HEK293 (cell line): ENCODE results near the gene STING1.

Experiments
- CTCF ChIA-PET: fragments of 350-600 bp; formaldehyde crosslinking; extraction: SDS; loops from one replicate; lab custom pipeline; 2021; ENCODE audit warnings: antibody characterized with exemption; lab: Yijun Ruan, JAX
- POLR2A ChIA-PET: fragments of 300-600 bp; formaldehyde crosslinking; extraction: SDS; loops from one replicate; lab custom pipeline; 2020; ENCODE audit warnings: antibody characterized with exemption, inconsistent platforms; lab: Yijun Ruan, JAX
- H3K27ac ChIP-seq: fragments of 200-500 bp; sonication (Bioruptor generic); 2 replicates; pipeline ENCODE4 v1.5.1; 2014; ENCODE audit warnings: low read depth, low read length, control low read depth, inconsistent platforms; ENCODE audit errors: extremely low read depth
- H3K36me3 ChIP-seq, 2 experiments: fragments of 200-500 bp in 1 of 2; sonication (Bioruptor generic) in 1 of 2; 1 replicate in 1 of 2; 2 replicates in 1 of 2; pipeline ENCODE4 v1.5.1; 2014 to 2017; ENCODE audit warnings: inconsistent platforms in 2 of 2, low read length in 2 of 2; ENCODE audit not compliant: control insufficient read depth in 2 of 2, insufficient read depth in 1 of 2
- H3K4me1 ChIP-seq: fragments of 200-500 bp; sonication (Bioruptor generic); 2 replicates; pipeline ENCODE4 v1.5.1; 2014; ENCODE audit warnings: mild to moderate bottlenecking, low read length, inconsistent platforms; ENCODE audit not compliant: control insufficient read depth, insufficient read depth
- H3K4me3 ChIP-seq: 2 replicates; pipeline ENCODE4 v1.5.1; 2011; ENCODE audit warnings: low read depth, mild to moderate bottlenecking, control low read depth, low read length, moderate library complexity
- H3K9me3 ChIP-seq: fragments of 200-500 bp; sonication (Bioruptor generic); 2 replicates; pipeline ENCODE4 v1.5.1; 2014; ENCODE audit warnings: low read depth, low read length, inconsistent platforms; ENCODE audit not compliant: control insufficient read depth, insufficient read depth
- GLI4 ChIP-seq: fragments of 450-650 bp; formaldehyde crosslinking; IDR thresholded peaks from 2 replicates; pipeline ENCODE4 v1.5.1; 2016; ENCODE audit warnings: missing biosample characterization, missing genetic modification characterization
- MEIS1 ChIP-seq: sonication (generic); formaldehyde crosslinking; IDR thresholded peaks from 2 replicates; pipeline ENCODE4 v1.8.1; 2022; ENCODE audit warnings: missing genetic modification reagents, mild to moderate bottlenecking, borderline replicate concordance
- OVOL3 ChIP-seq: fragments of 450-650 bp; formaldehyde crosslinking; IDR thresholded peaks from 2 replicates; pipeline ENCODE4 v1.5.1; 2016; ENCODE audit warnings: missing biosample characterization, missing genetic modification characterization
- SETDB1 ChIP-seq: IDR thresholded peaks from one replicate; pipeline ENCODE4 v1.6.1; 2017; ENCODE audit warnings: mild to moderate bottlenecking, low read length, moderate library complexity, mixed read lengths; ENCODE audit not compliant: insufficient read length
- SP2 ChIP-seq: fragments of 450-650 bp; formaldehyde crosslinking; IDR thresholded peaks from 2 replicates; pipeline ENCODE4 v1.5.1; 2016; ENCODE audit warnings: missing biosample characterization, missing genetic modification characterization
- WT1 ChIP-seq: fragments of 450-650 bp; formaldehyde crosslinking; IDR thresholded peaks from 2 replicates; pipeline ENCODE4 v1.5.1; 2016; ENCODE audit warnings: missing biosample characterization, missing genetic modification characterization
- ZFP3 ChIP-seq: fragments of 450-650 bp; formaldehyde crosslinking; IDR thresholded peaks from 2 replicates; pipeline ENCODE4 v1.5.1; 2016; ENCODE audit warnings: low read depth, missing biosample characterization, missing genetic modification characterization
- ZNF184 ChIP-seq: fragments of 450-650 bp; IDR thresholded peaks from 2 replicates; pipeline ENCODE4 v1.5.1; 2018; ENCODE audit warnings: missing biosample characterization, mild to moderate bottlenecking, missing genetic modification characterization
- ZNF214 ChIP-seq: fragments of 450-650 bp; formaldehyde crosslinking; IDR thresholded peaks from 2 replicates; pipeline ENCODE4 v1.5.1; 2017; ENCODE audit warnings: missing biosample characterization, mild to moderate bottlenecking, missing genetic modification characterization, borderline replicate concordance
- ZNF248 ChIP-seq: fragments of 450-650 bp; formaldehyde crosslinking; IDR thresholded peaks from 2 replicates; pipeline ENCODE4 v1.5.1; 2017; ENCODE audit warnings: missing biosample characterization, missing genetic modification characterization
- ZNF37A ChIP-seq: fragments of 450-650 bp; IDR thresholded peaks from 2 replicates; pipeline ENCODE4 v1.5.1; 2018; ENCODE audit warnings: missing biosample characterization, missing genetic modification characterization
- ZNF433 ChIP-seq: fragments of 450-650 bp; formaldehyde crosslinking; IDR thresholded peaks from 2 replicates; pipeline ENCODE4 v1.5.1; 2016; ENCODE audit warnings: missing biosample characterization, missing genetic modification characterization, low read depth
- ZNF530 ChIP-seq: fragments of 450-650 bp; formaldehyde crosslinking; IDR thresholded peaks from 2 replicates; pipeline ENCODE4 v1.5.1; 2016; ENCODE audit warnings: low read depth, missing biosample characterization, missing genetic modification characterization
- ZNF548 ChIP-seq: fragments of 450-650 bp; formaldehyde crosslinking; IDR thresholded peaks from 2 replicates; pipeline ENCODE4 v1.5.1; 2016; ENCODE audit warnings: missing biosample characterization, missing genetic modification characterization
- ZNF629 ChIP-seq: fragments of 450-650 bp; formaldehyde crosslinking; IDR thresholded peaks from 2 replicates; pipeline ENCODE4 v1.5.1; 2017; ENCODE audit warnings: missing biosample characterization, missing genetic modification characterization
- ZNF664 ChIP-seq: fragments of 450-650 bp; formaldehyde crosslinking; IDR thresholded peaks from 2 replicates; pipeline ENCODE4 v1.5.1; 2016; ENCODE audit warnings: missing biosample characterization, missing genetic modification characterization
- ZNF707 ChIP-seq: fragments of 450-650 bp; formaldehyde crosslinking; IDR thresholded peaks from 2 replicates; pipeline ENCODE4 v1.5.1; 2016; ENCODE audit warnings: missing biosample characterization, missing genetic modification characterization
- ZSCAN30 ChIP-seq: fragments of 450-650 bp; IDR thresholded peaks from 2 replicates; pipeline ENCODE4 v1.5.1; 2018; ENCODE audit warnings: missing biosample characterization, mild to moderate bottlenecking, missing genetic modification characterization, moderate library complexity
- TF ChIP-seq, protein P1 (sequence below): fragments of 450-650 bp; formaldehyde crosslinking; IDR thresholded peaks from 2 replicates; pipeline ENCODE4 v1.5.1; 2016; ENCODE audit warnings: missing biosample characterization, missing genetic modification characterization
- TF ChIP-seq, protein P2 (sequence below): fragments of 450-650 bp; formaldehyde crosslinking; IDR thresholded peaks from 2 replicates; pipeline ENCODE4 v1.5.1; 2016; ENCODE audit warnings: missing biosample characterization, missing genetic modification characterization
- TF ChIP-seq, protein P3 (sequence below): fragments of 450-650 bp; formaldehyde crosslinking; IDR thresholded peaks from 2 replicates; pipeline ENCODE4 v1.5.1; 2016; ENCODE audit warnings: missing biosample characterization, missing genetic modification characterization
- TF ChIP-seq, protein P4 (sequence below): fragments of 450-650 bp; formaldehyde crosslinking; IDR thresholded peaks from 2 replicates; pipeline ENCODE4 v1.5.1; 2016; ENCODE audit warnings: missing biosample characterization, missing genetic modification characterization
- TF ChIP-seq, protein P5 (sequence below): fragments of 450-650 bp; IDR thresholded peaks from 2 replicates; pipeline ENCODE4 v1.5.1; 2018; ENCODE audit warnings: missing biosample characterization, missing genetic modification characterization

STING1 gene

DNA sequence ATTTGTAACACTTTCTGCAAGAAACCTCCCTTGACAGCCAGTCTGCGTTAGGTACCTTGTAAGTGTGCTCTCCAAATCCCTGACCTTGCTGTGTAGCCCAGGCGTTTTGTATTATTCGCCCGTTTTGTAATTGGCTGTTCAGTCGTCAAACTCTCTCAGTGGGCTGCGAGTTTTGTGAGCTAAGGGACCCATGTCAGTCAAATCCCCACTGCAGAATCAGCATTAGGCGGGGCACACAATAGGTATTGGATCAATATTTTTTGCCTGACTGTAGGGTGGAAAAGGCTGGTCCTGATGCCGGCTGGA is 43.9 kb downstream of the STING1 start:
- H3K36me3 ChIP-seq = peaks cover 27 to 30% of the 10 kb centered on the region in 2 experiments
- H3K4me1 ChIP-seq = peaks cover 9% of the 10 kb centered on the region
- TF ChIP-seq ZNF530 (tag by site-specific recombination) (no peak), ZFP3 (tag by site-specific recombination) (no peak), ZNF548 (tag by site-specific recombination) (no peak), ZNF184 (no peak), SP2 (tag by site-specific recombination) (no peak), ZNF433 (no peak), ZNF707 (tag by site-specific recombination) (no peak), GLI4 (tag by site-specific recombination) (no peak), MEIS1 (CRISPR knock-in tag) (no peak), ZSCAN30 (no peak), ZNF214 (tag by site-specific recombination) (no peak), SETDB1 (no peak), ZNF37A (tag by site-specific recombination) (no peak), ZNF629 (tag by site-specific recombination) (no peak)
- TF ChIP-seq, protein P1, sequence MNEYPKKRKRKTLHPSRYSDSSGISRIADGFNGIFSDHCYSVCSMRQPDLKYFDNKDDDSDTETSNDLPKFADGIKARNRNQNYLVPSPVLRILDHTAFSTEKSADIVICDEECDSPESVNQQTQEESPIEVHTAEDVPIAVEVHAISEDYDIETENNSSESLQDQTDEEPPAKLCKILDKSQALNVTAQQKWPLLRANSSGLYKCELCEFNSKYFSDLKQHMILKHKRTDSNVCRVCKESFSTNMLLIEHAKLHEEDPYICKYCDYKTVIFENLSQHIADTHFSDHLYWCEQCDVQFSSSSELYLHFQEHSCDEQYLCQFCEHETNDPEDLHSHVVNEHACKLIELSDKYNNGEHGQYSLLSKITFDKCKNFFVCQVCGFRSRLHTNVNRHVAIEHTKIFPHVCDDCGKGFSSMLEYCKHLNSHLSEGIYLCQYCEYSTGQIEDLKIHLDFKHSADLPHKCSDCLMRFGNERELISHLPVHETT (tag by site-specific recombination) = no peak
- TF ChIP-seq, protein P2, sequence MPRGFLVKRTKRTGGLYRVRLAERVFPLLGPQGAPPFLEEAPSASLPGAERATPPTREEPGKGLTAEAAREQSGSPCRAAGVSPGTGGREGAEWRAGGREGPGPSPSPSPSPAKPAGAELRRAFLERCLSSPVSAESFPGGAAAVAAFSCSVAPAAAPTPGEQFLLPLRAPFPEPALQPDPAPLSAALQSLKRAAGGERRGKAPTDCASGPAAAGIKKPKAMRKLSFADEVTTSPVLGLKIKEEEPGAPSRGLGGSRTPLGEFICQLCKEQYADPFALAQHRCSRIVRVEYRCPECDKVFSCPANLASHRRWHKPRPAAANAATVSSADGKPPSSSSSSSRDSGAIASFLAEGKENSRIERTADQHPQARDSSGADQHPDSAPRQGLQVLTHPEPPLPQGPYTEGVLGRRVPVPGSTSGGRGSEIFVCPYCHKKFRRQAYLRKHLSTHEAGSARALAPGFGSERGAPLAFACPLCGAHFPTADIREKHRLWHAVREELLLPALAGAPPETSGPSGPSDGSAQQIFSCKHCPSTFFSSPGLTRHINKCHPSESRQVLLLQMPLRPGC (tag by site-specific recombination) = no peak
- TF ChIP-seq, protein P3, sequence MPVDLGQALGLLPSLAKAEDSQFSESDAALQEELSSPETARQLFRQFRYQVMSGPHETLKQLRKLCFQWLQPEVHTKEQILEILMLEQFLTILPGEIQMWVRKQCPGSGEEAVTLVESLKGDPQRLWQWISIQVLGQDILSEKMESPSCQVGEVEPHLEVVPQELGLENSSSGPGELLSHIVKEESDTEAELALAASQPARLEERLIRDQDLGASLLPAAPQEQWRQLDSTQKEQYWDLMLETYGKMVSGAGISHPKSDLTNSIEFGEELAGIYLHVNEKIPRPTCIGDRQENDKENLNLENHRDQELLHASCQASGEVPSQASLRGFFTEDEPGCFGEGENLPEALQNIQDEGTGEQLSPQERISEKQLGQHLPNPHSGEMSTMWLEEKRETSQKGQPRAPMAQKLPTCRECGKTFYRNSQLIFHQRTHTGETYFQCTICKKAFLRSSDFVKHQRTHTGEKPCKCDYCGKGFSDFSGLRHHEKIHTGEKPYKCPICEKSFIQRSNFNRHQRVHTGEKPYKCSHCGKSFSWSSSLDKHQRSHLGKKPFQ (tag by site-specific recombination) = no peak
- TF ChIP-seq, protein P4, sequence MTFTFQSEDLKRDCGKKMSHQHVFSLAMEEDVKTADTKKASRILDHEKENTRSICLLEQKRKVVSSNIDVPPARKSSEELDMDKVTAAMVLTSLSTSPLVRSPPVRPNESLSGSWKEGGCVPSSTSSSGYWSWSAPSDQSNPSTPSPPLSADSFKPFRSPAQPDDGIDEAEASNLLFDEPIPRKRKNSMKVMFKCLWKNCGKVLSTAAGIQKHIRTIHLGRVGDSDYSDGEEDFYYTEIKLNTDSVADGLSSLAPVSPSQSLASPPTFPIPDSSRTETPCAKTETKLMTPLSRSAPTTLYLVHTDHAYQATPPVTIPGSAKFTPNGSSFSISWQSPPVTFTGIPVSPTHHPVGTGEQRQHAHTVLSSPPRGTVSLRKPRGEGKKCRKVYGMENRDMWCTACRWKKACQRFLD (tag by site-specific recombination) = no peak
- TF ChIP-seq, protein P5, sequence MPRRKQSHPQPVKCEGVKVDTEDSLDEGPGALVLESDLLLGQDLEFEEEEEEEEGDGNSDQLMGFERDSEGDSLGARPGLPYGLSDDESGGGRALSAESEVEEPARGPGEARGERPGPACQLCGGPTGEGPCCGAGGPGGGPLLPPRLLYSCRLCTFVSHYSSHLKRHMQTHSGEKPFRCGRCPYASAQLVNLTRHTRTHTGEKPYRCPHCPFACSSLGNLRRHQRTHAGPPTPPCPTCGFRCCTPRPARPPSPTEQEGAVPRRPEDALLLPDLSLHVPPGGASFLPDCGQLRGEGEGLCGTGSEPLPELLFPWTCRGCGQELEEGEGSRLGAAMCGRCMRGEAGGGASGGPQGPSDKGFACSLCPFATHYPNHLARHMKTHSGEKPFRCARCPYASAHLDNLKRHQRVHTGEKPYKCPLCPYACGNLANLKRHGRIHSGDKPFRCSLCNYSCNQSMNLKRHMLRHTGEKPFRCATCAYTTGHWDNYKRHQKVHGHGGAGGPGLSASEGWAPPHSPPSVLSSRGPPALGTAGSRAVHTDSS (tag by site-specific recombination) = no peak
- TF ChIP-seq, all 188 proteins: peak for 0
- no peaks in the 10 kb centered on the region for H3K9me3 ChIP-seq
- H3K27ac ChIP-seq = 0 out of 2 replicates have a peak overlapping the region, but pooled peaks have one; percentile 42
- CTCF ChIA-PET = interaction anchor here (0.6 to 4.2 kb wide), 3 partner anchors 9 to 75 kb away, joined by 3 to 28 read pairs (median 9); no protein-coding TSS in a partner anchor
- POLR2A ChIA-PET = interaction anchor here (0.5 to 1.9 kb wide), 21 partner anchors 8 to 211 kb away, joined by 3 to 21 read pairs (median 5); partner anchors contain the start of genes SMIM33, SPATA24, STING1 and UBE2D2
- peak overlapping the region; percentile 80 for H3K4me3 ChIP-seq

DNA sequence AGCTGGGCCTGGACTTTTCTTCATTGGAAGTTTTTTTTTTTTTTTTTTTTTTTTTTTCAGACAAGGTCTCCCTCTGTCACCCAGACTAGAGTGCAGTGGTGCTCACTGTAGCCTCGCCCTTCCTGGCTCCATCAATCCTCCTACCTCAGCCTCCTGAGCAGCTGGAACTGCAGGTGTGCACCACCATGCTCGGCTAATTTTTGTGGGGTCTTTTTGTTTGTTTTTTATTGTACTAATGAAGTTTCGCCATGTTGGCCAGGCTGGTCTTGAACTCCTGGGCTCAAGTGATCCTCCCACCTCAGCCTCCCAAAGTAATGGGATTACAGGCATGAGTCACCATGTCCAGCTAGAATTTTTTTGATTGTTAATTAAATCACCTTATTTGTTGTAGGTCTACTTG is 46.9 kb downstream of the STING1 start:
- H3K27ac ChIP-seq = no peak overlapping the region
- H3K4me1 ChIP-seq = peaks cover 9% of the 10 kb centered on the region
- peaks cover 36 to 47% of the 10 kb centered on the region in 2 experiments for H3K36me3 ChIP-seq
- no peak overlapping the region for H3K4me3 ChIP-seq
- ChIA-PET POLR2A (interaction anchor here (0.7 kb wide), 2 partner anchors 79 to 310 kb away, joined by 3 to 6 read pairs; no protein-coding TSS in a partner anchor), CTCF (interaction anchor here (0.6 to 2.7 kb wide), 4 partner anchors 12 to 276 kb away, joined by 3 to 29 read pairs (median 4); no protein-coding TSS in a partner anchor)
- H3K9me3 ChIP-seq = no peaks in the 10 kb centered on the region
- TF ChIP-seq ZSCAN30 = no peak
- TF ChIP-seq ZNF664 (tag by site-specific recombination) = peak; percentile 87
- no peak for TF ChIP-seq ZNF248 (tag by site-specific recombination)
- peak; percentile 38; the same call in 1 of the 2 replicates for TF ChIP-seq WT1 (tag by site-specific recombination)
- no peak for TF ChIP-seq OVOL3 (tag by site-specific recombination)
